HG03378 (cell line): ENCODE data around the gene GGTLC2.

Source experiments
- ATAC-seq: cut with Tn5 transposase; IDR thresholded peaks from one replicate; pipeline ENCODE4 v1.9.1; 2021; ENCODE audit warnings: mild to moderate bottlenecking, moderate library complexity; ENCODE audit not compliant: unreplicated experiment

The GGTLC2 gene

DNA sequence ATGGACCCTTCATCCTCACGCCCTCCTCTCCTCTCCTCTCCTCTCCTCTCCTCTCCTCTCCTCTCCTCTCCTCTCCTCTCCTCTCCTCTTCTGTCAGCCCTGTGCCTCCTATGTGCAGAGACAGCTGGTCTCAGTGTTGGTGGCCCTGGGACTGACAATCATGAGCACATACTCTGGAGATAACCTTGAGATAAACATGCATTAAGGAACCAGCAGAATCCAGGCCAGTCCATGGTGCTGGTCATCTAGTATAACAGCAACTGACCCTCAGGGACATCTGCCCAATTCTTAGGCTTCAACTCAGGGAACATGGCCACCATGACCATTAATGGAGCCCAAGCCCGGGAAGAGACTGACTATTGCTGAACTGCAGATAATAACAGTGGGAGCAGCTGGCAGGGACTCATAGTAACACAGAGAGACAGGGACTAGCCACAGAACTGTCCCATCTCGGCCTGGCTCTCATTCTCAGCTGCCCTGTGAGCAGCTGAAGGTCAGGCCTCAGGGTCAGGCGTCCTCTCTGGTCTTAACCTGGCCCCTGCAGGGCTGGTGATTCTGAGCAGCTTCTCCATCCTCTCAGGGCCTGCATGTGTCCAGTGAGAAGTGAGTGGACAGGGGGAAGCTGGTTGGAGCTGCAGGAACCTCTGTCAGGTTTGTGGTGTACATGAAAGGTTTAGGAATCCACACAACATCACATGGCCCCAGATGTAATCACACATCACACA lies 45.4 kb downstream of the GGTLC2 start:
- no peak for ATAC-seq

- ATAC-seq = no peak
Observed at GRCh38 chr22:22691055-22691454, 46.6 kb downstream of the GGTLC2 start.

GRCh38 chr22:22691716-22692701 lies 47.6 kb downstream of the GGTLC2 start:
- ATAC-seq = no peak

DNA sequence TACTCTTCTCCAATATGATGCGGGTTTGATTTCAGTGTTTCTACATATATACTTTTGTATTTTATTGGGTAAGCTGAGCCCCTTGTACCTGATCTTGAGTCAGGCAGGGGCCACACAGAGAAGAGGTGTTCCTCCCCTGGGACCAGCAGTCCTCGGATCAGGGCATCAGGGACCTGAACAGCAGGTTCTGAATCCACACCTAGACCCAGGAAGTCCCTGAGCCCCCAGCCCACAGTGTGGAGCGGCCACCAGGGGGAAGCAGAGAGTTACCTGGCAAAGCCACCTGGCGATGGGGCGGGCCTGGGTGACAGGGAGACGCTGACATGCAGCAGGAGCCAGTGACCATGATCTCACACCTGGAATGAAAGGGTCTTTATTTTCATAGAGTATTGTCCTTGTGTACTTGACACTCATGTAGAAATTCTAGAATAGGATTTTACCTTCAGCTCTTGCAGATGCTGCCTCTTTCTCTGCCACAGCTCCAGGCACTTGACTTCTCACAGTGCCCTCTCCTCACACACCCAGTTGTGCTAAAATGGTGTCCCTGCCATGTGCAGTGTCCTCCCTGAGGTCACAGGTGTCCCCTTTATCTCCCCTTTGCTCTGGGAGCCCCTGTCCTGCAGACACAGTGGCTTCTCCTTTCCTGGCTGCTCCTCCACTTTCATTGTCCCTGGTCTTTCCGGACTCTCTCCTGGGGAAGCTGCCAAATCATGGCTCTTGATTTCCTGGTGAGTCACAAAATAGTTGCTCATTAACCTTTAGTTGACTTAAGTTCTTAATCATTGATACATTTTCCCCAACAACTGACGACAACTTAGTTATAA lies 48.5 kb downstream of the GGTLC2 start:
- ATAC-seq = no peak

DNA sequence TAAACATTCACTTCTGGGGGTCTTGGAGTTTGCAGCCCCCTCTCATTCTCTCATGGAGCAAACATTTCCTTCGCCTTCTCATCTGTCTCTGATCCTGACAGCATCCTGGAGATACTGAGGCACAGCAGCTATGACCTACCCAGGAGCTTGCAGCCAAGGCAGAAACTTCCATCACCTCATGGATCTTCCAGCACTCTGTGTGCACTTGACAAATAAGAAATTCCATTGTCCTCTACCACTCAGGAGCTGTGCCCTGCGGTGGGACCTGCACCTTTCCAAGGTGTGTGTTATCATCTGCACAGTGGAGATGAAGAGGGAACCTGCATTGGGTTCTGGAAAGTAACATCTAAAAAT lies 49.1 kb downstream of the GGTLC2 start:
- ATAC-seq = no peak

- no peak for ATAC-seq
Observed at GRCh38 chr22:22694106-22694505, 49.7 kb downstream of the GGTLC2 start.

DNA sequence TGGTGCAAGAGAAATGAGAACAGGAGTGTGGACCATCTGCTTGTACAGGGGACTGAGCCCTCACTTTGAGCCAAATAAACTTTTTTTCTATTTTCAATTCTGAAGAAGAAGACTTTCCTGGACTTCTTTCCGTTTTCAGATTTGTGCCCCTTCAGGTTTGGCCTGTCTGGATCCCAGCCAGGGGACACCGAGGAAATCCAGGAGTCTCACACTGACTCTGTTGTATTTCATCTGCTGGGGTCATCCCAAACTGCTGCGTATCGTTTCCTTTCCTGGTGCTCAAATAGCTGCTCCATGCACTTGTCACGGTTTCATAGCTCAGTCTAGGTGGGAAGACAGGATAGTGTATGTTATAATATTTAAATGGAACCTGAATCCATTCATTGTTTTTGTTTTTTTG lies 51.7 kb downstream of the GGTLC2 start:
- no peak for ATAC-seq
